Measurements from ENCODE around the gene SCD. TPM values are rescaled to one million over a fixed set of nuclear protein-coding genes. Genes with fewer than 3 reads are reported as not detected.

Gene SCD
- 820 and 879 TPM in 2 replicates for total RNA-seq

GRCh38 chr10:100346765-100347567 lies at the start of gene SCD:
Gene SCD (plus strand): TSS chr10:100347233. CDS start chr10:100347505, 272 bp downstream.

GRCh38 chr10:100330079-100330478 lies 17.0 kb upstream of the SCD start, which contains the start of gene PKD2L1:
Gene PKD2L1 (minus strand): TSS chr10:100330228. CDS start chr10:100330103, 125 bp downstream.

Other genes with a start within 250 kb of the SCD start
- 28.4 and 33.0 TPM in 2 replicates for gene ERLIN1, start 161.2 kb upstream of the SCD start, total RNA-seq
- gene CHUK, start 117.6 kb upstream of the SCD start, total RNA-seq: 12.5 and 14.8 TPM in 2 replicates
- 27.7 and 32.6 TPM in 2 replicates for gene CWF19L1, start 79.6 kb upstream of the SCD start, total RNA-seq
- gene BLOC1S2, start 60.6 kb upstream of the SCD start, total RNA-seq: 16.5 and 24.0 TPM in 2 replicates
- not detected in 2 replicates for gene PKD2L1, start 17.0 kb upstream of the SCD start, total RNA-seq
- gene WNT8B, start 115.8 kb downstream of the SCD start, total RNA-seq: not detected in 2 replicates
- gene SEC31B, start 172.6 kb downstream of the SCD start, total RNA-seq: 1.5 and 1.7 TPM in 2 replicates
- 263 and 269 TPM in 2 replicates for gene NDUFB8, start 182.6 kb downstream of the SCD start, total RNA-seq
- gene HIF1AN, start 188.7 kb downstream of the SCD start, total RNA-seq: 6.7 and 6.9 TPM in 2 replicates

Measured in bronchus fibroblast of lung (primary cell).